HL-60 (cell line): ENCODE measurements around the gene SCAMP5.

Experiments
- DNase-seq, 2 experiments: peaks; one replicate each; pipeline ENCODE4 v3.0.0-alpha.2; 2010 to 2020; ENCODE audit warnings: low read depth in 1 of 2, low spot score in 1 of 2
- H3K27ac ChIP-seq: fragments of 250-450 bp; sonication (Bioruptor Pico); replicated peaks from 2 replicates; pipeline ENCODE4 v1.5.1; 2020; ENCODE audit warnings: mild to moderate bottlenecking, moderate library complexity
- H3K27me3 ChIP-seq: fragments of 250-450 bp; sonication (Bioruptor Pico); 2 replicates; pipeline ENCODE4 v1.5.1; 2021; ENCODE audit warnings: mild to moderate bottlenecking, moderate library complexity; ENCODE audit not compliant: insufficient read depth, poor library complexity, severe bottlenecking
- H3K4me3 ChIP-seq: replicated peaks from 2 replicates; pipeline ENCODE4 v1.5.1; 2011; ENCODE audit warnings: mild to moderate bottlenecking, control low read depth, low read length; ENCODE audit not compliant: insufficient read depth
- CTCF ChIP-seq: IDR thresholded peaks from one replicate; pipeline ENCODE4 v1.5.1; 2011; ENCODE audit warnings: low read length, control low read depth, inconsistent platforms; ENCODE audit not compliant: insufficient read depth
- GABPA ChIP-seq: IDR thresholded peaks from 2 replicates; pipeline ENCODE4 v1.6.1; 2012; ENCODE audit warnings: low read depth
- POLR2AphosphoS5 ChIP-seq: IDR thresholded peaks from 2 replicates; pipeline ENCODE4 v1.6.1; 2012; ENCODE audit warnings: low read depth
- SPI1 ChIP-seq: IDR thresholded peaks from 2 replicates; pipeline ENCODE4 v1.6.1; 2012; ENCODE audit warnings: low read depth, mild to moderate bottlenecking, borderline replicate concordance
- TF ChIP-seq, protein P1 (sequence below): IDR thresholded peaks from 2 replicates; pipeline ENCODE4 v1.6.1; 2012; ENCODE audit warnings: low read depth; ENCODE audit not compliant: insufficient replicate concordance

Gene SCAMP5

GRCh38 chr15:74977599-74977998 lies 17.8 kb upstream of the SCAMP5 start:
- no peak for DNase-seq
- TF ChIP-seq, protein P1, sequence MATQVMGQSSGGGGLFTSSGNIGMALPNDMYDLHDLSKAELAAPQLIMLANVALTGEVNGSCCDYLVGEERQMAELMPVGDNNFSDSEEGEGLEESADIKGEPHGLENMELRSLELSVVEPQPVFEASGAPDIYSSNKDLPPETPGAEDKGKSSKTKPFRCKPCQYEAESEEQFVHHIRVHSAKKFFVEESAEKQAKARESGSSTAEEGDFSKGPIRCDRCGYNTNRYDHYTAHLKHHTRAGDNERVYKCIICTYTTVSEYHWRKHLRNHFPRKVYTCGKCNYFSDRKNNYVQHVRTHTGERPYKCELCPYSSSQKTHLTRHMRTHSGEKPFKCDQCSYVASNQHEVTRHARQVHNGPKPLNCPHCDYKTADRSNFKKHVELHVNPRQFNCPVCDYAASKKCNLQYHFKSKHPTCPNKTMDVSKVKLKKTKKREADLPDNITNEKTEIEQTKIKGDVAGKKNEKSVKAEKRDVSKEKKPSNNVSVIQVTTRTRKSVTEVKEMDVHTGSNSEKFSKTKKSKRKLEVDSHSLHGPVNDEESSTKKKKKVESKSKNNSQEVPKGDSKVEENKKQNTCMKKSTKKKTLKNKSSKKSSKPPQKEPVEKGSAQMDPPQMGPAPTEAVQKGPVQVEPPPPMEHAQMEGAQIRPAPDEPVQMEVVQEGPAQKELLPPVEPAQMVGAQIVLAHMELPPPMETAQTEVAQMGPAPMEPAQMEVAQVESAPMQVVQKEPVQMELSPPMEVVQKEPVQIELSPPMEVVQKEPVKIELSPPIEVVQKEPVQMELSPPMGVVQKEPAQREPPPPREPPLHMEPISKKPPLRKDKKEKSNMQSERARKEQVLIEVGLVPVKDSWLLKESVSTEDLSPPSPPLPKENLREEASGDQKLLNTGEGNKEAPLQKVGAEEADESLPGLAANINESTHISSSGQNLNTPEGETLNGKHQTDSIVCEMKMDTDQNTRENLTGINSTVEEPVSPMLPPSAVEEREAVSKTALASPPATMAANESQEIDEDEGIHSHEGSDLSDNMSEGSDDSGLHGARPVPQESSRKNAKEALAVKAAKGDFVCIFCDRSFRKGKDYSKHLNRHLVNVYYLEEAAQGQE = no peak
- no peak for TF ChIP-seq SPI1
- no peak for TF ChIP-seq CTCF
- no peak for TF ChIP-seq GABPA
- TF ChIP-seq POLR2AphosphoS5 = no peak
- H3K27ac ChIP-seq = no peak overlapping the region

GRCh38 chr15:74978077-74978476 lies 17.3 kb upstream of the SCAMP5 start:
- TF ChIP-seq, protein P1 = no peak
- TF ChIP-seq GABPA (no peak), POLR2AphosphoS5 (no peak), SPI1 (no peak), CTCF (no peak)
- peaks cover 2% of the 10 kb centered on the region for H3K27me3 ChIP-seq
- H3K4me3 ChIP-seq = no peak overlapping the region
- H3K27ac ChIP-seq = no peak overlapping the region
- no peak for DNase-seq

More at GRCh38 chr15:74977599-74977998, 17.8 kb upstream of the SCAMP5 start:
- no peak overlapping the region for H3K4me3 ChIP-seq
- H3K27me3 ChIP-seq = peaks cover 2% of the 10 kb centered on the region

- no peak overlapping the region for H3K27ac ChIP-seq
- H3K27me3 ChIP-seq = peaks cover 2% of the 10 kb centered on the region
- H3K4me3 ChIP-seq = no peak overlapping the region
- TF ChIP-seq GABPA (no peak), SPI1 (no peak), POLR2AphosphoS5 (no peak), CTCF (no peak)
- TF ChIP-seq, protein P1 = no peak
- no peak for DNase-seq
These were observed 16.9 kb upstream of the SCAMP5 start for GRCh38 chr15:74978503-74978902.
